ENCODE data around the gene GPR156. TPM values are rescaled to one million over a fixed set of nuclear protein-coding genes. Genes with fewer than 3 reads are reported as not detected.

The GPR156 gene
- total RNA-seq, 1 experiment from 2014 or later: 0.11 TPM

- DNase-seq (ENCODE audit: low read depth): peak; percentile 45
These were observed 155.1 kb downstream of the GPR156 start for GRCh38 chr3:120129718-120130513.

- no peak for DNase-seq (ENCODE audit: low read depth)
These were observed 156.0 kb downstream of the GPR156 start for GRCh38 chr3:120129051-120129450.

GRCh38 chr3:120125992-120126391, 159.0 kb downstream of the GPR156 start:
- no peak for DNase-seq (ENCODE audit: low read depth)

- no peak for DNase-seq (ENCODE audit: low read depth)
These were observed 165.0 kb downstream of the GPR156 start for GRCh38 chr3:120119846-120120510.

Small RNAs within 50 kb of the gene (small RNA-seq; reads per million reads assigned to genes)
- not detected for gene RF00019
- not detected for gene RN7SL397P

Other genes with a start within 250 kb of the GPR156 start
- 56.2 and 65.8 TPM in 2 replicates for gene GSK3B, start 190.8 kb downstream of the GPR156 start, total RNA-seq (2014; rRNA removed; shearing (Covaris generic))
- 50.5 and 56.3 TPM in 2 replicates for gene LRRC58, start 64.1 kb upstream of the GPR156 start, total RNA-seq (2014; rRNA removed; shearing (Covaris generic))
- gene FSTL1, start 165.8 kb upstream of the GPR156 start, total RNA-seq (2014; rRNA removed; shearing (Covaris generic)): 134 and 144 TPM in 2 replicates

Data from HT1080 (cell line).